Stimulated activated CD4-positive, alpha-beta T cell treated with anti-CD3 and anti-CD28 coated beads, Interleukin-15, amount 100 ng/mL, for 1 hour (primary cell): ENCODE measurements around the gene CCNI.
"Not testable (repeated sequence)": the region's sequence is repeated elsewhere in the genome, so short reads cannot be mapped to it uniquely, and the experiment has no call there.

ENCODE experiments used
- DNase-seq, 2 donors: peaks; one replicate each; pipeline ENCODE4 v3.0.0-alpha.2; 2020; ENCODE audit warnings: low read depth in 1 of 2, low spot score in 1 of 2

The CCNI gene, protein sequence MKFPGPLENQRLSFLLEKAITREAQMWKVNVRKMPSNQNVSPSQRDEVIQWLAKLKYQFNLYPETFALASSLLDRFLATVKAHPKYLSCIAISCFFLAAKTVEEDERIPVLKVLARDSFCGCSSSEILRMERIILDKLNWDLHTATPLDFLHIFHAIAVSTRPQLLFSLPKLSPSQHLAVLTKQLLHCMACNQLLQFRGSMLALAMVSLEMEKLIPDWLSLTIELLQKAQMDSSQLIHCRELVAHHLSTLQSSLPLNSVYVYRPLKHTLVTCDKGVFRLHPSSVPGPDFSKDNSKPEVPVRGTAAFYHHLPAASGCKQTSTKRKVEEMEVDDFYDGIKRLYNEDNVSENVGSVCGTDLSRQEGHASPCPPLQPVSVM

DNA sequence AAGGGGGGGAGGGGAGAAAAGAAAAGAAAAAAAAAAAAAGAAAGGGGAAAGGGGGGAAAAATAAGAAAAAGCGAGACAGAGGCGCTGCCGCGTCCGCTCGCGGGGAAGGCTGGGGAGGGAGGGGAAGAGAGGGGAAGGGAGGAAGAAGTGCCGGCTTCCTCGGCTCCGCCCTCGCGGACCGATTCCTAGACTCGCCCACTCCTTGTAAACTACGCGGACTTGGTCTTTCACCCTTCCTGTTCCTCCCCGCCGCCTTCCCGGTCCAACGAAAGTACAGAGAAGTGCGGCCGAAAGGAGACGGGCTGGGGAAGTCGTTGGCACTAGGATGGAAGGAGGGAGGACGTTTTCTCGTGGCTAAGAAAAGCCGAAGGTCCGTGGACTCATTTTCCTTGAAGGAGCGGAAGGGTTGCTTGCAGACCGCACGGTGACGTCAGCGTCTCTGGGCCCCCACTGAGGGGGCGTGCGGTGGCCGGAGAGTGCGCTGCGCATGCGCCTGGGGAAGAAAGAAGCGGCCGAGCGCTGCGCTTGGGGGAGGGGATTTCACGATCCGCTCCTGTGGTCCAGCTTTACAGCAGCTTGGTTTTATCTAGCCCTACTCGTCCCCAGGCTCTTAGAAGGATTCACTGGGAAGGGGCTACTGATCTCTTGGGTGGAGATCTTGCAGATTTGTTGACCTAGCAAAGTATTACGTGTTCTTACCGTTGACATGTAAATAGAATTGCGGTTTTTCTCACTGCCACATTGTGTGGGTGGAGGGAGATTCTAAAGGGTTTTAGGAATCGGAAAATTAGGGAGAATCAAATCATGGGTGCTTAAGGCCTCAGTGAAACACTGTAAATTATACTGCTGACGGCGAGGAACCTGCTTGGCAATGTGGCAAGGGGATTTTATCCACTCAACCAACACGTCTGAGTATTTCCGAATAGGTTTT is at the start of gene CCNI:
TSS of gene CCNI (minus strand) at position 121 of the 931 bp plus-strand sequence. CDS start 9,627 bp downstream, outside the sequence.
- peak; percentile 79 to 84 for DNase-seq

DNA sequence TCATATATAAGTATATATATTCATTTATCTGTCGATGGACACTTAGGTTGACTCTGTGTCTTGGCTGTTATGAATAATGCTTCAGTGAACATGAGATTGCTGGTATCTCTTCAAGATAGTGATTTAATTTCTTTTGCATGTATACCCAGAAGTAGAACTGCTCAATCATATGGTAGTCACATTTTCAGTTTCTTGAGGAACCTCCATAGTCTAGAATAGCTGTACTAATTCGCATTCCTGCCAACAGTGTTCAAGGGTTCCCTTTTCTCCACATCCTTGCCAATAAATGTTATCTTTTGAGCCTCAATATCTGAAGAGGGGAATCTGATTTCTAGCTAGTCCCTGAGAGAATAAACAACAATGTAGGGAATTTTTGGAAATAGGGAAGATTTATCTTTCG is 48.8 kb upstream of the CCNI start:
- DNase-seq = no peak

DNA sequence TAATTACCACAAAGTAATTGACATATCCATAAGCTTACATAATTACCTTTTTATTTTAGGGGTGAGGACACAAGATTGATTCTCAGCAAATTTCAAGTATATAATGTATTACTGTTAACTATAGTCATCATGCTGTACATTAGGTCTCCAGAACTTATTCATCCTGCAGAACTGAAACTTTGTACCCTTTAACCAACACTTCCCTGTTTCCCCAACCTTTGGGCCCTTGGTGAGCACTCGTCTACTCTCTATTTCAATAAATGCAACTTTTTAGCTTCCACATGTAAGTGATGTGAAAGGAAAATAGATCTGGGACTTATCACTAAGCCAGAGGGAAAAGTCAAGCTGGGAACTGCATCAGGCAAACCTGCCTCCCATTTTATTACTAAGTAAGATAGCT is 47.6 kb upstream of the CCNI start:
- no peak for DNase-seq

DNA sequence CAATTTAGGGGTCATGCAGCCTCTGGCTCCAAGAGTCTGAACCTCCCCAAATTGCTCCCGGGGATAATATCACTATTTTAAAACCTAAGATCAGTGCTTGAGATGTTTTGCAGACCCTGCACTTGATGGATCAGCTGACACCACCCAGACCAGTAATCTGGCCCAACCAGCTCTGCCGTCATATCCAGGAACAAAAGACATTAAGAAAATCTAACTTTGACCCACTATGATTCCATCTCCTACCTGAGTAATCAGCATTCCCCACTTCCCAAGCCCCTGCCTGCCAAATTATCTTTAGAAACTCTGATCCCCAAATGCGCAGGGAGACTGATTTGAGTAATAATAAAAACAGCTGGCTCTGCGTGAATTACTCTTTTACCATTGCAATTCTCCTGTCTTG is 46.9 kb upstream of the CCNI start:
- no peak for DNase-seq

DNA sequence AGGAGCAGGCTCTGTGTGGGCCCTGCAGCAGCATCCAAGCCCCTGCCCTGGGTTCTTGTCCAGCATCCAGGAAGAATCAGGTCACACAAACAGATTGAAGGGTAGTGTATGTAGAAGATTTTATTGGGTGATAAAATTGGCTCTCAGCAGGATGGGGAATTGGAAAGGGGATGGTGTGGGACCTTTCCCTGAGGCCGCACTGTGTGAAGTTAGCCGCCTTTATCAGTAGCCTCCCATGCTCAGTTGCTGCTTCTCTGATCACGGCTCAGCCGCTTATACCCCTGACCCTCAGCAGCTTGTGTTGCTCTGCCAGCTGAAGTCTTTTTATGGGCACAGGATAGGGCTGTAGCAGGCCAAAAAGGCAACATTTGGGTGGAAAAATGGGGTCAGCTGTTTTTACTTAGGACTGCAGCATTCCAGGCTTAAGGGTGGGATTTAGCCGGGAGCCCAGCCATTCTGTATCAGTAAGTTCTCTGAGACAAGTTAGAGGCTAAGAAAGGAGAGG is 46.0 kb upstream of the CCNI start:
- no peak for DNase-seq

DNA sequence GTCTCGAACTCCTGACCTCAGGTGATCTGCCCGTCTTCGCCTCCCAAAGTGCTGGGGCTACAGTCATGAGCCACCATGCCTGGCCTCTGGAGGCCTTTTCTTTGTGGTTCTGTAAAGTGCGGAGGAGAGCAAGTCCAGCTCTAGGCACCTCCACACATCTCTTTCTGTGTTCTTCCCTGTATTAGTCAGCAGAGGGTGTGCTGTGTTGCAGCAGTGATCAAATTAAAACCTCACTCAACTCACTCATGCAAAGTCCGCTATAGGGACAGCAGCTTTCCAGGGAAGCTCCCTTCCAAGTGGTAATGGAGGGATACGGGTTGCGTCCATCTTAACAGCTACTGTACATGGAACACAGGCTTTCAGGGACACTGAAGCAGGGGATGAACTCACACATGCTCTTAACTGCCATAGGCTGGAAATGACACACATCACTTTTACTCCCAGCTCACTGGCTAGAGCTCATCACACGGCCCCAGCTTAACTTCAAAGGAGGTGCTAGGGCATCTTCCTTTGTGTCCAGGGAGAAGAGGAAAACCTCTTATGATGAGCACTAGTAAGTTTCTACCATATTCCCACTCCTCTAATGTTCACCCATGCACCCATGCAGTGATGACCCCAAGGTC is 45.2 kb upstream of the CCNI start:
- DNase-seq = no peak

DNA sequence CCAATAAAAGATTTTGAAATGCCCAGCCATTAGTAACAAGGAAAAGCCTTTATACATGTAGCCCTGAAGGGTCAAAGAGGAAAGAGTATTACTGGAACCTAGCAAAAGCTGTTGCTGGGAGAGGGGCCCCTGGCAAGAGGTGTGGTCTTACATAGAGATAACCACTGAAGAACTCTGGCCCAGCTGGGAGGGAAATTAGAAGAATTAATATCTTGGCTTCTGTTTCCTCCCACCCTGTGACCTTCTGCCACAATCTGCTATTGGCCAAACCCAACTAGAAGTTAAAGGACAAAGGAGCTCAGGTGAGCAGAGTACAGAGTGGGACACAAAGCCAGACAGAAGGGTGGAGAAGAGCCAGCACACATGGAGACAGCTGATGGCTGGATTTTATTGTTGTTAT is 41.9 kb upstream of the CCNI start:
- no peak for DNase-seq

DNA sequence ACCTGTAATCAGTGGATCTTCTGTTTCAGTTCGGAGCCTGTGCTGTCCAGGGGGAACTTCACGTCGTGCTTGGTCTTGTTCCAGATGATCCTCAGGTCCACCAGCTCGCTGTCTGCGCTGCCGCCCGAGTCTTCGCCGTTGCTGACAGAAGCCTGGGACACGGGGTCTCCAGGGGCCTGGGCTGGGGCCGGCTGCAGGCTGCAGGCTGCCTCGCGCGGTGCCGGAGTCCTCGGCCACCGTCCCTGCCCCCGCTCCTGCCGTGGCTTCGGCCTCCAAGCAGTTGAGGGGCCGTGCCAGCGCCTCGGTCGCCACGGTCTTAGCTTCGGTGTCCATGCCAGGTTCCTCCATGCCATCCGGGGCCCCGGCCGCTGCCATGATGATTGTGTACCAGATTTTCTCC is 37.3 kb upstream of the CCNI start:
- DNase-seq = no peak

DNA sequence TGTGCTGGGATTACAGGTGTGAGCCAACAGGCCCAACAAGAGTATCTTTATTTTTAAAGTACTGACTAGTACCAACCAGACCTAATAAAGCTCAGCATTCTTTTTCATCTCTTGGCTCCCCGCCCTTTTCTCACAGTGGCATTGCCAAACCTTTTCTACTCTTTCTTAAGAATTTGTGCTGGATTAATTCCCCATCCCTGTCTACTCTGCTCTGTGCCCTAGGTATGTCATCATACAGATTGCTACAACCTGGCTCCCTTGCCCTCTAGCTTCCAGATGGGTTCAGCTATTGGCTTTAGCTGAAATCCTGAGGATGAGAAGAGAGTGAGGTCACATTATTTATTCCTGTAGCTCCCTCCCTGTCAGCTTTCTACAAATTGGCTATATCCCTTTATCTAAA is 34.9 kb upstream of the CCNI start:
- no peak for DNase-seq

DNA sequence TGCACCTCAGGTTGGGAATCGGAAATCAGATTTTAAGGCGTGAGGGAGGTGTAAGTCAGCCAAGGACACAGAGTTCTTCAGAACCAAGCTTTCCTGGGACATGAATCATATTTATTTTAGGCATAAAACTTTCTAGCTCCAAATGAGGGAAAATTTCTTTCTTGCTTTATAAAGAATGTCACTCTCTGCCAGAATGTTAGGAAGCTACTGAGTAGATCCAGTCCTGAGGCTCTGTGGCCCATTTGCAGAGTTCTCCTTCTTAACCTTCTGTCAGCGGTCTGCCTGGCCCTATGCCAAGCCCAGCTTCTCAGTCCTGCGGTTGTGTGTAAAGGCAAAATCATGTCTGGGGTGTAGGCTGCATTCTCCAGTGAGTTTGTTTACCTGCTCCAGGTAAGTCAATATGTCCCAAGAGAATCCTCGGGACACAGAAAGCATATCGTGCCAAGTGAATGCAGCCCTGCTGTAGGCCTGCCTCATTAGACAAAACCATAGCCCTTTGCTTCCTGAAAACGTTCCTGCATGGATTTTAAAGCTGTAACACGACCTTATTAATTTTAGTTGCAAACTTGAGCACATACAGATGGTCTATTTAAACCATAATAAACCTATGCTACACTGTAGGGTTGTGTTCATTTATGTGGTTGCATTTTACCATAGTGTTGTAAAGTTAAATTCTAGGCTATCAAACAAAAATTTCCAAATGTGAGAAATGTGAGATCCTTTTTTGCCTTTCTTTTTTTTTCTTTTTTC is 29.2 kb upstream of the CCNI start:
- no peak for DNase-seq

DNA sequence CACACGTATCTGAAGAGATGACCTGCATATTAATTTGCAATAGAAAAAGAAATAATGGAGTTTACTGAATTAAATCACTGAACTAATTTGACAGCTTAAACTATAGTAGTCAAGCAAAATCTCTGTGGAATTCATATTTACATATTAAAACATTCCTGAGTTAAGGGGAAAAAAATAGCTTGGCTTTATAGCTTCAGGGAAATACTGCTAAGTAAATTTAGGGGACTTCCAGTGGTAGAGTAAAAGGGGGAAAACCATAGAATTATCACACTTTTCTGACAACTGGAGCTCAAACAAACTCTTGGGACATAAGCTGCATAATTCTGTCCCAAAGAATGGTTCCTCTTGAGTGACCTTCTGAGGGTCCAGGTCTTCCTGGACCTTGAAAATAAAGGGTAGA is 28.6 kb upstream of the CCNI start:
- no peak for DNase-seq

DNA sequence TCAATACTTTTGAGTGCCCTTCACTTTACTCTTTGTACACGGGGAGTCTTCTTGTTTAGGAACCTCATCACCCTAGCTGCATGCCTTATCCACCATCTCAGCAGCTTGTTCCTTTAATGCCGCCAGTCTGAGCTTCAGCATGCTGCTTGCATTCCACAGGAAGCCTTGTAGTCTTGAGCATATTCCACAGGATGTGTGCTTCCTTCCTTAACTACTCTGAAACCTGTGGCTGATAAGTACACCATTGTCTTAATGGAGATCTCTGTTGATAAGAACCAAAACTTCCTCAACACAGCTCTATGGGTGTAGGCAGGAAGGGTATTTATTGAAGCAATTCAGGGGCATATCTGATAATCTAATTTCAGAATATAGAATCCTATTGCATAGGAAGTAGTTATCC is 24.4 kb upstream of the CCNI start:
- no peak for DNase-seq

DNA sequence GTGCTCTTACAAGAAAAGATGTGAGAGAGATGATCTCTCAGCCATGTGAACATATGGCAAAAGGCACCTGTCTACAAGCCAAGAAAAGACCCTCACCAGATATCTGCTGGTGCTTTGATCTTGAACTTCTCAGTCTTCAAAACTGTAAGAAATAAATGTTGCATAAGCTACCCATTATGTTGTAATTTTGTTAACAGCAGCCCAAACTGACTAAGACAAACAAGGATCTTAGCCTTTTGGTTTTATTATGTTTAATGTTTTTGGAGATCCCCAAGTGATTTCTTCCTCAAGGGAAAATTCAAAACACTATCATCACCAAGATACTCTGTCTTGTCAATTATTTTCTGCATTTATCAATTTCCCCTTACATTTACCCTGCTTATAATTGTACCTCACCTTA is 21.8 kb upstream of the CCNI start:
- no peak for DNase-seq

DNA sequence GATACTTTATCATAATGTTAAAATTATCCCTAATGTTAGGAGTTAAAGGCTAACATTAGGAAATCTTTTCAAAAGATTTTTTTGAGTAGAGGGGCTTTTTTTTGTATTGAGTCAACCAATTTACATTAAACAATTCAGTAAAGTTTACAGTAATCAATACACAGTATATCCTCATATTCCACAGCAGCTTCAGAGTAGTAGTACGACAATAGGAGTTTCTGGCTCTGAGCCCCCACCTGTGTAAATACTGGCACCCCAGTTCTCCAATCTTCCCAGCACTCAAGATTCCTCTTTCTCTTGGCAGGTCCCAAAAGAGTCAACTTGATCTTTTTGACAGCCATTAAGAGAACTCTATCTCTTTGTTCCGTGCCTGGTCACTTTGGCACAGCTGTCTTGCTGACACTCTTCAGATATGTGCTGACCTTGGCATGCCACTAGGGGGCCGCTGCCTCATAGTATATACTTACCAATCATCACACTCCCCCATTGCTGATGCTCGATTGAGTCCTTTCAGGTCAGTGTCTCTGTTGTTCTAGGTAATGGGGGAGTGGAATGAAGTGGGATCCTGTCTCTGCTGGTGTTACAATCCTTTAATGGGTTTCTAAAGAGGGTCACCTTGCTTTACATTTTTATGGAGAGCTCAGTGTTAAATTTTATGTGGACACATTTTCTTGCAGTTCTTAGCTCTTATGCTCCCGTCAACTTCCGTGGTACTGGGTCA is 19.5 kb upstream of the CCNI start:
- peak; percentile 39 to 48 for DNase-seq

DNA sequence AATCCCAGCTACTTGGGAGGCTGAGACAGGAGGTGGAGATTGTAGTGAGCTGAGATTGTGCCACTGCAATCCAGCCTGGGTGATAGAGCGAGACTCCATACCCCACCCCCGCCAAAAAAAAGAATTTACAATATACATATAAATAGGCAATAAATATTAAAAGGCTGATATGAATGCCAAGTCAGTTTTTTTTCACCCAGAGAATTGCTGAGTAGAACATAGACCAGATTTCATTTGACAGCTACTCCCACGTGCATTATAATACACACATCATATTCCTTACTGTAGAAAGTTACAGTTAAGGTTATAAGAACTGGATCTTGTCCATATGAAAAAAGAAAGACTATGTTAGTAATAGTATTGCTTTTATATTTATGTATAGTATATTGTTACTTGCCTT is 18.7 kb upstream of the CCNI start:
- no peak for DNase-seq

DNA sequence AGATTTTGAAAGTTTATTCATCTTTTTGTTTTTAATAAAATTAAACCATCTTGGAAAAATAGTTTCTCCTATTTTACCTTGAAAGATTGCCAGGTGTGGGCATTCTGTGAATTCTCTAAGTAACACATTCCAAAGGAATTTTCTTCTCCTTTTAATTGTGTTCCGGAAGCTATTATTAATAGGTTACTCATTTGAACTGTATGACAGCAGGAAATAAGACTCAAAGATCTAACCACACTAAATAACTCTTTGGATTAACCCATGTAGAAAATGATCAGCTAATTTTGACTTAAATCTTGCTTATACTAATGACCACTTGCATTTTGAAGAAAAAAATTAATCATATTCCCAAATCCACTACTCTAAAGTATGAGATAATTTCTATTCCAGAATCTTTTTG is 17.6 kb upstream of the CCNI start:
- no peak for DNase-seq

DNA sequence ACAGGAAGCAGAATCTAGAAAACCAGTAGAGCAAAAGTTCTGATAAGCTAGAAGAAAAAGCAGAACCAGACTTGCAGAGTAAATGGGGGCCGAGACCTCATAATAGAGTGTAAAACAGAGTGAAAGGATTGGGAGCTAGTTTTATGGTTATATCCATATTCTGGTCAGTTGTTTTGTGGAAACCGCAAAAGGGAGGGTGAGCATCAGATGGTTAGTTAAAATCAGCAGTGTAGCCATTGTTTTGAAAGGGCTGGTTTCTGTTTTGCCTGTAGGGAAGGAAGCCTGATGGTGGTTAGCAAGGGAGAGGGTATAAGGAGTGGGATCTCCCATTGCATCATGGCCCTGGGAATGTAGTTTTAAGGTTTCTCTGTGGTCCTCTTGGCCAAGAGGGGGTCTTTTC is 17.2 kb upstream of the CCNI start:
- DNase-seq = no peak

DNA sequence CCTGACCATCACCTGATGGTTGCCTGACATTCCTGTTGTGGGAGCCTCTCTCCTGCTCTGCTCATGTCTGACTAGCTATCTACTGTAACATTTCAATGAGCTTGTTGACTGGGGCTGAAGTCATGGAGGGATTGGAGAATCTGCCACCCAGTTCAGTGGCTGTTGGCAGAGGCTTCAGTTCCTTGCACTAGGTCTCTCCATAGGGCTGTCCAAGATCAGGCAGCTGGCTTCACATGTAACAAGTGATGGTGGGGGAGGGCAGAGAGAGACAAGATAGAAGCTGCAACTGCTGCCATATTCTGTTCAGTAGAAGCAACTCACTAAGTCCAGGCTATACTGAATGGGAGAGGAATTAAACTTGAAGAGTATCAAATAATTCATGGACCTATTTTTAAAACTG is 14.1 kb upstream of the CCNI start:
- no peak for DNase-seq

DNA sequence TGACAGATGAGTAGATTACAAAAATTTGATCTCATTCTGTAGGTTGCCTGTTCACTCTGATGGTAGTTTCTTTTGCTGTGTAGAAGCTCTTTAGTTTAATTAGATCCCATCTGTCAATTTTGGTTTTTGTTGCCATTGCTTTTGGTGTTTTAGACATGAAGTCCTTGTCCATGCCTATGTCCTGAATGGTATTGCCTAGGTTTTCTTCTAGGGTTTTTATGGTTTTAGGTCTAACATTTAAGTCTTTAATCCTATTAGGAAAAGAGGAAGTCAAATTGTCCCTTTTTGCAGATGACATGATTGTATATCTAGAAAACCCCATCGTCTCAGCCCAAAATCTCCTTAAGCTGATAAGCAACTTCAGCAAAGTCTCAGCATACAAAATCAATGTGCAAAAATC is 11.2 kb upstream of the CCNI start:
- not testable (repeated sequence) for DNase-seq

DNA sequence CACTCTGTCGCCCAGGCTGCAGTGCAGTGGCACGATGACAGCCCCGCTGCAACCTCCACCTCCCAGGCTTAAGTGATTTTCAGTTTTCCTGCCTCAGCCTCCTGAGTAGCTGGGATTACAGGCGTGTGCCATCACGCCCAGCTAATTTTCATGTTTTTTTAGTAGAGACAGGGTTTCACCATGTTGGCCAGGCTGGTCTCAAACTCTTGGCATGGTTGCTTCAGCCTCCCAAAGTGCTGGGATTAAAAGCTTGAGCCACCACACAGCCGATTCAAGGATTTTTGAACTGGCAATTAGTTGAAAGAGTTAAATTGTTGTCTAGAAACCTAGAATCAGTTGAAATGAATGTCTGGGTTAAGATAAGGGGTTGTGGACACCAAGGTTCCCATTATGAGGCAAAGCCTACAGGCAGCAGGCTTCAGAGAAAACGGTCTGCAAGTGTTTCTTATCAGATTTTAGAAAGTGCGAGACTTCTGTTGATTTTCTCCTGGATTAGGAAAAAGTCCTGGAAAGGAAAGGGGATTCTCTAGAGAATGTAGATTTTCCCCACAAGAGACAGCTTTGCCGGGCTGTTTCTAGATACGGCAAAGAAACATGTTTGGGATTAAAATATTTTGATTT is 8.3 kb upstream of the CCNI start:
- no peak for DNase-seq
